Stimulated activated CD8-positive, alpha-beta memory T cell treated with anti-CD3 and anti-CD28 coated beads, Interleukin-2, amount 100 ng/mL, for 48 hours (primary cell): ENCODE measurements around the gene SEZ6L.

Experiments used
- DNase-seq, 2 donors: peaks; one replicate each; pipeline ENCODE4 v3.0.0-alpha.2; 2020; ENCODE audit warnings: low read depth in 2 of 2

SEZ6L gene

DNA sequence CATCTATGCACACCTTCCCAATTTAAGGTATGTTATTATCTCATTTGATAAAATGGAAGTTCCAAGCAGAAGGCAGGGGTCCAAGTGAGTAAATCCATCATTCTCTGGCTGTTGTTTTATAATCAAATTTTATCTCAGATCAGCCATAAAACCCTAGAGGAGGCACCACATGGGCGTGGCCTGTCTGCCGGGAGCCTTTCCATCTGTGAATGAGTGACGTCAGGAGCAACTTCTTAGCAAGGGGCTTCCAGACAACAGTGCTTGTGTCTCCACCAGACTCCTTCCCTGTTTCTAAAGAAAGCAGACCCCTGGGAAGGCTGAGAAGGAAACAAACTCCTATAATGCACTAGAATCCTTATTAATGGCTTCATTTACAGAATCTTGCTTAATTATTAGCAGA, 13.5 kb downstream of the SEZ6L start:
- no peak for DNase-seq

GRCh38 chr22:26185190-26185589, 15.9 kb downstream of the SEZ6L start:
- no peak for DNase-seq

DNA sequence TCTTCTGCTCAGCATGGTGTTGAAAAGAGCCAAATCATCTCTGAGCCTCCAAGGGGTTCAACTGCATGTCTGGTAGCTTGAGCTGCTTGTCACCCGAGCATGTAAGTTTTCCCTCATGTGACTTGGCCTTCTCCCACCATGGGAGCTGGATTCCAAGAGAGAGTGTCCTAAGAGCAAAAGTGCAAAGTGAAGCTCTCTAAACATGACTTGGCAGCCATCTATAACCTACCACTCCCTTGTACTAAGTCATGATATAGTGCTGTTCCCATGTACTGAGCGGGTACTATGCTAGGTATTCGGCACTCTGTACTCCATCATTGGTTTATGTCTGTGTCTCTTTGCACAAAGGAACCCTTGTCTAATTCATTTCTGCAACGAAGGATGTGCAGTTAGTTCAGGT, 19.1 kb downstream of the SEZ6L start:
- DNase-seq, result no peak

- no peak for DNase-seq
These were observed 25.1 kb downstream of the SEZ6L start for GRCh38 chr22:26194313-26194712.

GRCh38 chr22:26194877-26195276, 25.6 kb downstream of the SEZ6L start:
- no peak for DNase-seq

DNA sequence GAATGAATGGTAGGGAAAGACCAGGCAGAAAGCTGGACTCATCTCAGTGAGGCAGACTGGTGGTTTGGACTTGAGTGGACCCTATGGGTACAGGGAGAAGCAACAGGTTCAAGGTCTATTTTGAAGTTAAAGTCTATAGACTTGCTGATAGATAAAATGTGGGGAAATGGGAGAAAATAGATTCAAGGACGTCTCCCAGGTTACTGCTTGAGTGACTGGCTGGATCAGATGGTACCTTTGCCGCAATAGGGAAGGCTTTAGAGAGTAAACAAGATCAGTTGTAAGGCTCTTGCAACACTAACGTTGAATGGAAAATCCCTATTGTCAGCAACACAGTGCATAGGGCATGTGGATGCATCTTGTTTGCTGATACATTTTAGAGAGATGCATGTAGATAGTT, 27.4 kb downstream of the SEZ6L start:
- no peak for DNase-seq

GRCh38 chr22:26197425-26197824, 28.2 kb downstream of the SEZ6L start:
- DNase-seq, result no peak

DNA sequence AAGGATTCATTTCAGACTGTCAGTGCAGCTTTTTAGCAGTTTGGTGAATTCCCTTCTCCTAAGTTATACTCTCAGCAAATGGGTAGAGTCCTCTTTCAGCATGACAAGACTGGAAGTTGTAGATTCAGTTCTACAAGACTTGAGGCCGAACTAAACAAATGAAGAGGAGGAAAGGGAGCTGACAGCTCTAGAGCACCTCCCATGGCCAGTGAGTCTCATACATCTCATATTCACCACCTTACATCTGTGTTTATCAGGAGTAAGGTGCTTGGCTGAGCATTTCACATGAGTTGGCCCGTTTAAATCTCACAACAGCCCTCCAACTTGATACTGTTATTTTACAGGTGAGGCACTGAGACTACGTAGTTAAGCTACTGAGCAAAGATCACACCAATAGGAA, 30.4 kb downstream of the SEZ6L start:
- DNase-seq, result no peak

- no peak for DNase-seq
These were observed 33.1 kb downstream of the SEZ6L start for GRCh38 chr22:26202280-26202924.

GRCh38 chr22:26205494-26205893, 36.2 kb downstream of the SEZ6L start:
- no peak for DNase-seq

- no peak for DNase-seq
These were observed 41.1 kb downstream of the SEZ6L start for GRCh38 chr22:26210334-26210733.

- no peak for DNase-seq
These were observed 44.6 kb downstream of the SEZ6L start for GRCh38 chr22:26213826-26214225.

- no peak for DNase-seq
These were observed 45.2 kb downstream of the SEZ6L start for GRCh38 chr22:26214466-26214865.

- DNase-seq, result no peak
These were observed 46.5 kb downstream of the SEZ6L start for GRCh38 chr22:26215736-26216135.

GRCh38 chr22:26225207-26225606, 55.9 kb downstream of the SEZ6L start:
- DNase-seq, result no peak

DNA sequence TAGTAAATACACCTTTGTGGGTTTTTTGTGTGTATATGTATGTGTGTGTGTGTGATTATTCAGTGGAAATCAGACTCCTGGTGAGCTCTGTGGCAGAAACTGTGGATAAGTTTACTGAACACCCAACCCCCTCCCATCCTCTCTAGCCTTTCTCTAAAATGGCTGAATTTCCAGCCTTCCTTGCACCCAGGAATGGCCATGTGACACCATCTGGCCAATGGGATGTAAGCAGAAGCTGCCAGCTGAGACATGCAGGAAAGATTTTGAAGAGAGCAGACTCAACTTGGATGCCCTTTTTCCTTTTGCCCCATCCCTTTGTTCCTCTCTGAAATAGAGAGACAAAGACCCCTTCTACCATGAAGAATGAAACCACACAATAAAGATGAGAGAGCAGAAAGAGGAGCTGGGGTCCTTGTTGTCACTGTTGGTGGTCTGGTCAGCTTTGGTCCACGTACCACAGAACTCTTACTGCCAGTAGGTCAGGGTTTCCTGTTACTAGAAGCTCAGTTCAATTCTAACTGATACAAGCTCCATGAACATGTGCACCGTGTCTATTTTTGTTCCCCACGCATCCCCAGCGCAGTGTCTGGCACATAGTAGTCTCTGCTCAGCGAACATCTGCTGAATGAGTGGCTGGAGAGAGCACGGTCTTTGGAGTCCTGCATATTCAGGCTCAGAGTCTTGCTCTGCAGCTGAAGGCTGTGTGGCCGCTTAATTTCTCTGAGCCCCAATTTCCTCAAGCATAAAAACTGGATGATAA, 57.5 kb downstream of the SEZ6L start:
- no peak for DNase-seq

GRCh38 chr22:26229910-26230309, 60.6 kb downstream of the SEZ6L start:
- DNase-seq, result no peak

DNA sequence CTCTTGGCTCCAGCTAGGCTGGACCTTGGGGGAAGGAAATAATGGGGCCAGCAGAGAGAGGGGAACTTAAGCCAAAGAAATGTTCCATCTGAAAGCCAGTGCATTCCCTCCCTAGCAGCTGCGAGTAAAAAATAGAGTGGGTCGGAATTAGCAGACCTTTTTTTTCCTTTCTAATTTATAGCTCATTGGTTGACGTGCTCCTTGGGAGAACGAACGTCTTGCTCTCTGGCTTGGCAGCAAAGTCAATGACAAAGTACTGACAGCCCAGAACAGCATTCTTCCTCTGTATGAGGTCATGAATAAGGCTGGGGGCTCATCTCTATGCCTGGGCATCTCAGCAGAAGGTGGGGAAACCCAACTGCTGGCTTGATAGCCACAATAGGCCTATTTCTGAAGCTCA, 65.0 kb downstream of the SEZ6L start:
- DNase-seq, result no peak

DNA sequence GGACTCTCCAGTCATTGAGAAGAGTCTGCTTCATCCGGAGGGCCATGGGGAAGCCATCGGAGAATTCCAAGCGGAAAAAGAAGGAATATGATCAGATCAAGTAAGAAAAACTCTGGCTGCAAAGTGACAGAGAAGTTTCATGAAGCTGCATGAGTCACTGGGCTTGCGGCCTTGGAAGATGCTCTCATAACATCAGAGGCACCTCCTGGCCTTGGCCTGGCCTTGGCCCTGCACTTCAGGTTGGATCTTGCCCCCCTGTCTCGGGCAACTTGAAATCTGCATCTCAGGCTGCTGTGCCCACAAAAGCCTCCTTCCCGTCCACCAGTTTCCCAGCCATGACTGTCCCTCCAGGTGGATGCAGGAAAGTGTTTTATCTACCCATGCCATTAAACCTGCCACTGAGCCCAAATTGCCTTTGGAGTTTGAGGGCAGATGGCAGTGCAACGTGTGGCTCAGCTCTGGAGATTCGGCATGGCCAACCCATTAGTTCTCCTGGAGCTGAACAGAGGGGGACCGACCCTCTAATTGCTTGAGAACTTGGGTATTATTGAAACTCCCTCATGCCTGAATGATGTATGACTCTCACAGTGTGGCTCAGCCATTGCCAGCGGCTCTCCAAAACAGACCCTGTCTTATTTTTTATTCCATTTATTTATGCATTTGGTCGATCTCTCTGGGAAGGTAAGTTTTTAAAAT, 66.7 kb downstream of the SEZ6L start:
- DNase-seq, result no peak

DNA sequence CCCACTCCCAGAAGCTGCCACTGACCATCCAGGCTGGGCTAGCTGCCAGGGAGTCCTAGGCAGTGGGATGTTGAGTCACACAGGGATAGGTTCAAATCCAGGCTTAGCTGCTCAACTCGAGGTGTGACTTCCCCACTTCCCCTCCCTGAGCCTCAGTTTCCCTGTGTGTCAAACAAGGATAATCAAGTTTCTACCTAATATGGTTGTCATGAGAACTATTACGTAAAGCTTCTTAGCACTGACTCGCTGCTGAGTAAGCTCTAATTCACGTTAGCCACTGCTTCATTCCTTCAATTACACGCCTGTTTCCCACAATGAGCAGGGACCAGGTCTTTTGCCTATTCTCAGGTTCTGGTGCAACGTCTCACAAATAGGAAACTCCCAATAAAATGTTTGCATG, 67.7 kb downstream of the SEZ6L start:
- DNase-seq, result no peak

GRCh38 chr22:26238596-26238995, 69.3 kb downstream of the SEZ6L start:
- DNase-seq, result no peak

DNA sequence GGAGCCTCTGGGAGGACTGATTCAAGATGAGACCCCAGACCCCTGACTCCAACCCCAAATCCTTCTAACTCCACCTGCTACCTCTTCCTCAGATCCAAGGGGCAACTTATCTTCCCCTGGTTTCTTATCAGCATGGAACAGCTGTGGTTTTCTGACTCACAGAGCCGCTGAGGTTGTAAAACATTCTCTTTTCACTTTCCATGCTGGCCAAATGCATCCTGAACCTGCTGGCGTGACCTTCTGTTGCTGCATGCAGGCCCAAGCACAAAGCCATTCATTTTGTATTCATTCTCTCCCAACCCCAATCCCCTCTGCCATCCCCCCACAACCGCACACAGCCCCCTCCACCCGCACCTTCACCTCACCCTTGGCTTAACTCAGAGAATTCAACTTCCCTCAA, 70.3 kb downstream of the SEZ6L start:
- no peak for DNase-seq

DNA sequence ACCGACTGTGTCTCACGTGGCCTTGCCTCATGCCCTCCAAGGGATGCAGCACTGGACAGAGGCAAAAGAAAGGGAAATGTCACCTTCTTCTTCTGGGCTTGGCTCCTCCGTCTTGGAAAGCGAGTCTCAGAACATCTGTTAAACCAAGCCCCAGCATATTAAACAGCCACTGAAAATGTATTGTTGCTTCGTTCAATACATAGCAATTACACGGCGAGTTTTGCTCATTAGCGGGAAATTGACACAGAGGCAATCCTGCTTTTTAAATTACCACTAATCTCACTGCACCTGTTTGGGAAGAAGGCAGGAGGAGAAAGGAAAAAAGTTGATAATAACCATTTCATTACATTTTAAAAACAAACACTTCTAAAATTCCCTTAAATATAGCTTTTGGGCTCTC, 72.1 kb downstream of the SEZ6L start:
- no peak for DNase-seq
